ENCODE data around the gene PAXIP1. TPM values are rescaled to one million over a fixed set of nuclear protein-coding genes. Genes with fewer than 3 reads are reported as not detected.
"Not testable (repeated sequence)": the region's sequence is repeated elsewhere in the genome, so short reads cannot be mapped to it uniquely, and the experiment has no call there.

Gene PAXIP1, protein sequence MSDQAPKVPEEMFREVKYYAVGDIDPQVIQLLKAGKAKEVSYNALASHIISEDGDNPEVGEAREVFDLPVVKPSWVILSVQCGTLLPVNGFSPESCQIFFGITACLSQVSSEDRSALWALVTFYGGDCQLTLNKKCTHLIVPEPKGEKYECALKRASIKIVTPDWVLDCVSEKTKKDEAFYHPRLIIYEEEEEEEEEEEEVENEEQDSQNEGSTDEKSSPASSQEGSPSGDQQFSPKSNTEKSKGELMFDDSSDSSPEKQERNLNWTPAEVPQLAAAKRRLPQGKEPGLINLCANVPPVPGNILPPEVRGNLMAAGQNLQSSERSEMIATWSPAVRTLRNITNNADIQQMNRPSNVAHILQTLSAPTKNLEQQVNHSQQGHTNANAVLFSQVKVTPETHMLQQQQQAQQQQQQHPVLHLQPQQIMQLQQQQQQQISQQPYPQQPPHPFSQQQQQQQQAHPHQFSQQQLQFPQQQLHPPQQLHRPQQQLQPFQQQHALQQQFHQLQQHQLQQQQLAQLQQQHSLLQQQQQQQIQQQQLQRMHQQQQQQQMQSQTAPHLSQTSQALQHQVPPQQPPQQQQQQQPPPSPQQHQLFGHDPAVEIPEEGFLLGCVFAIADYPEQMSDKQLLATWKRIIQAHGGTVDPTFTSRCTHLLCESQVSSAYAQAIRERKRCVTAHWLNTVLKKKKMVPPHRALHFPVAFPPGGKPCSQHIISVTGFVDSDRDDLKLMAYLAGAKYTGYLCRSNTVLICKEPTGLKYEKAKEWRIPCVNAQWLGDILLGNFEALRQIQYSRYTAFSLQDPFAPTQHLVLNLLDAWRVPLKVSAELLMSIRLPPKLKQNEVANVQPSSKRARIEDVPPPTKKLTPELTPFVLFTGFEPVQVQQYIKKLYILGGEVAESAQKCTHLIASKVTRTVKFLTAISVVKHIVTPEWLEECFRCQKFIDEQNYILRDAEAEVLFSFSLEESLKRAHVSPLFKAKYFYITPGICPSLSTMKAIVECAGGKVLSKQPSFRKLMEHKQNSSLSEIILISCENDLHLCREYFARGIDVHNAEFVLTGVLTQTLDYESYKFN
- 34.5 and 36.9 TPM in 2 replicates for total RNA-seq

DNA sequence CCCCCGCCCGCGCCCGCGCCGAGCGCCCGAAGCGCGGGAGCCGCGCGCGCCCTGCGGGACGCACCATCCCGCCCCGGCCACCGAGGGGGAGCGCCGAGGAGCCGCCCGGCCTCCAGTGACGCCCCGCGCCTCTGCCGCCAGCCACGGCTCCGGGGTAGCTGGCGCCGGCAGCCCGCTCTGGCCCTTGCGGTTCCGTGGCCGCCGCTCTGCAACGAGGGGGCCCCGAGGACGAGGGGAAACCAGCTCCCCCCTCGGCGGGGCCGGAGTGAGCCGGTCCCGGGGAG, at the start of gene PAXIP1:
Gene PAXIP1, minus strand, starts transcription at position 33 of the 284 bp plus-strand sequence. CDS start 195 bp downstream, outside the sequence.
- intact Hi-C loops (cut with micrococcal nuclease), result loop anchor here (1.0 to 2.0 kb wide), 4 partner anchors 68 to 642 kb away; partner anchors contain the start of genes HTR5A and RBM33

DNA sequence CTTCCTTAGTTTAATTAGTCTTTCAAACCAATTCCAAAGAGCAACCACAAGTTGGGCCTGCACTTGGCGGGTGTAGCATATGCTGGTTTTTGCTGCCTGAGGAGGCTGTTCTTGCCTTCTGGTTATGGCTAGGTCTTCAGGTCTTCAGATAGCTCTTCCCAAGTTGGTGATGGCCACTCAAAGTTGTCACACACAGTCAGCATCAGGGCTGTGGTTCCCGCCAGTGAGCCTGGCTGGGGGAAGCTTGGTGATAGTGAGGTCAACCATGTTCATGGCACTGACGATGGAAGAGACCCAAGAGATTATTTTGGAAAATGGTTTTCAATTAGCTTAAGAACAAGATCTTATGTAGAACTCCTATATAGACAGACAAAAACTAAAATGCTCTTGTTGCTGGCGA, 48.4 kb upstream of the PAXIP1 start:
- intact Hi-C loops (cut with micrococcal nuclease), result no loop called here

DNA sequence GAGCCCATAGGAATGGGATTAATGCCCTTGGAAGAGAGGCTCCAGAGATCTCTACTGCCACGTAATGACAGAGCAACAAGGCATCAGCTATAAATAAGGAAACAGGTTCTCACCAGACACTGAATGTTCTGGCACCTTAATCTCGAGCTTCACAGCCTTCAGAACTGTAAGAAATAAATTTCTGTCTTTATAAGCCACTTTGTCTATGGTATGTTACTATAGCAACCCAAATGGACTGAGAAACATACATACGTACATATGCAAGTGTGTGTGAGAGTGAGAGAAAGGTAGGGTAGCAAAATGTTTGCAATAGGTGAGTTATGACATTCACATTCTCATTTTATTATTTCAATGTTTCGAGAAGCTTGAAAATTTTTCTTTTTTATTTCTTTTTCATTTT, 45.1 kb upstream of the PAXIP1 start:
- intact Hi-C loops (cut with micrococcal nuclease), result no loop called here

DNA sequence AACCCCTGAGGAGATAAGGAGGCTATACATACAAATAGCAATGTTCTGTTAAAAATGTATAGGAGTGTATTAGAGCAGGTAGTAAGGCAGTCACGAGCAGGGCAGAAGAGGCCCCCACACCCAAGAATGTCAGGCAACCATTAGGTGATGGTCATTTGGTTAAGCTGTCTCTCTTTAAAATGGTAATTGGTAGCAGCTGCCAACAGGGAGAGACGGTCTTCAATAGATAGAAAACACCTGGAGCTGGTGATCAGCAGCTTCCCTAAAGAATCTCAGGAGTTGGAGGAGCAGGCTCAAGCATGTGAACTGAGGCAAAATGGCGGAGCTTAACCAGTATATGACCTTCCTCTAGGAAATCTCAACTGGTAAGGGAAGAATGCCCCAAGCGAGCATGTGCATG, 40.8 kb upstream of the PAXIP1 start:
- intact Hi-C loops (cut with micrococcal nuclease), result no loop called here

DNA sequence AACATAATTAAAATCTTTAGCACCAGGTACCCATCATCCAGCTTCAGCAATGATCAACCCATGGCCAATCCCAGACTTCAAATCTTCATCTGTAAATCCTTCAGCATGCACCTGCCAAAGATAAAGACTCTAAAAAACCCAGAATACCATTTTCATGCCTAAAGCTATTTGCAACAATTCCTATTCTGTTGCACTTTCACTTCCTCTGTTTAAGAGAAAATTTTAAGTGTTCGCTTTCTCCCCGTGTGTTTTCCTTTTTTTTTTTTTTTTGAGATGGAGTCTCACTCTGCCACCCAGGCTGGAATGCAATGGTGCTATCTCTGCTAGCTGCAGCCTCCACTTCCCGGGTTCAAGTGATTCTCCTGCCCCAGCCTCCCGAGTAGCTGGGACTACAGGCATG, 35.4 kb upstream of the PAXIP1 start:
- intact Hi-C loops (cut with micrococcal nuclease), result no loop called here

DNA sequence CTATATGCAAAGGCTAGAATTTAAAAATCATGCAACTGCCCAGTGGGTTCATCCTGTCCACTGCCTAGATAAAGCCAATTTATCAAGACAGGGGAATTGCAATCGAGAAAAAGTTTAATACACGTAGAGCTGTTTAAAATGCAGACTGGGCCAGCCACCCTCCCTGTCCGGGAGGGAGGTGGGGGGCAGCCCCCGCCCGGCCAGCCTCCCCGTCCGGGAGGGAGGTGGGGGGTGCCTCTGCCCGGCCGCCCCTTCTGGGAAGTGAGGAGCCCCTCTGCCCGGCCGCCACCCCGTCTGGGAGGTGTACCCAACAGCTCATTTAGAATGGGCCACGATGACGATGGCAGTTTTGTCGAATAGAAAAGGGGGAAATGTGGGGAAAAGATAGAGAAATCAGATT, 31.6 kb upstream of the PAXIP1 start:
- intact Hi-C loops (cut with micrococcal nuclease), result not testable (repeated sequence)

DNA sequence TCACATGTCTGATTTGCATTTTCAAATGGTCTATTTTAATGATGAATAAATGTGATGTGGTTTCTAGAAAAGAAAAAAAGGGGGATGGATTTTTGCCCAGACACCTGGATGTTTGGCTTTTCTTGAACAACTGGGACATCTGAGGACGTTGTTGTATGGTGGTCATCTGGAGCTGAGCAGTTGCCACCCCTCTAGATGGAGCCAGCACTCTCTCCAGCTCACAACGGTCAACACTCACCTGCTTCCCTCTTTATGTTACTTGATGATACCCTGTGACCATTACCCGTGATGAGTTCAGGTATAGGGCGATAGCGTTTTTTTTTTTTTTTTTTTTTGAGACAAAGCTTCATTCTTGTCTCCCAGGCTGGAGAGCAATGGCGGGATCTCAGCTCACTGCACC, 30.1 kb upstream of the PAXIP1 start:
- intact Hi-C loops (cut with micrococcal nuclease), result no loop called here

DNA sequence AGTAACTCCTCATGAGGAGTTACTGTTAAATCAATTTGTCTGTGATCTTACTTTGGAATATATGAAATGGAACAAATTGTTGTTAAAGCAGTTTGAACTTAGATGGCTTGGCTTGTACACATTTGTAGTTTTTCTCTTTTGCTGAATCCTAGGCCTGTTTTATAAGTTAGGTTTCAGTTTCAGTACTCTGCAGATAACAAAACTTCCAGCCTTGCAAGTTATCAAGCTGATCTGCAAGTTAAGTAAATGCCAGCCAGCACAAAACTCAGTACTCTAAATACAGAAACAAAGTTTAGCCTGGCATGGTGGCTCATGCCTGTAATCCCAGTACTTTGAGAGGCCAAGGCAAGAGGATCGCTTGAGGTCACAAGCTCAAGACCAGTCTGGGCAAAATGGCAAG, 25.0 kb upstream of the PAXIP1 start:
- intact Hi-C loops (cut with micrococcal nuclease), result no loop called here

DNA sequence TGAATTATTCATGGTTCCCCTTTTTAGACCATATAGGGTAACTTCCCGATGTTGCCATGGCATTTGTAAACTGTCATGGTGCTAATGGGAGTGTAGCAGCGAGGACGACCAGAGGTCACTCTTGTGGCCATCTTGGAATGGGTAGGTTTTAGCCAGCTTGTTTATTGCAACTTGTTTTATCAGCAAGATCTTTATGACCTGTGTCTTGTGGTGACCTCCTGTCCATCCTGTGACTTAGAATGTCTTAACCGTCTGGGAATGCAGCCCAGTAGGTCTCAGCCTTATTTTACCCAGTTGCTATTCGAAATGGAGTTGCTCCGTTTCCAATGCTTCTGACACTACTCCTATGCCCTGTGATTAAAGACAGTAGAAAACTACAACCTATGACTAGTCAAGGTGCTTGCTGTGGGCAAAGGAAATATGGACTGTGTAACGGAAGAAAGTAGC, 18.8 kb upstream of the PAXIP1 start:
- intact Hi-C loops (cut with micrococcal nuclease), result no loop called here

DNA sequence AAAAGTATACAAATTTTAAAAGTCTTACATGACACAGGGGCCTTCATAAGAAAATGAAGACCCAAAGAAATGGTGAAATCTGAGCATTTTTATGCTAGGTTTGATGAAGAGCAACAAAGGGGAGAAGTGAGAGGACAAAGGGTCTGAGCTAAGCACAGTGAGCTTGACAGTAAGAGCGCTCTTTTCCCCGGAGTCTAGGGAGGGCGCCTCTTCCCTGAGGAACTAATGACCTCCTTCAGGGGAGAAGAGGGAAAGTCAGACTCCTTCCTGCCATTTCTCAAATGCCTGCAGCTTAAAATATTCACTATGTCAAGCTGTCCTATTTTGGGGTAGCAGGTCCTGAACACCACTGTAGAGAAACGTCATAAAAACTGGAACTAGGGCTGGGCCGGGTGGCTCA, 18.1 kb upstream of the PAXIP1 start:
- intact Hi-C loops (cut with micrococcal nuclease), result no loop called here

DNA sequence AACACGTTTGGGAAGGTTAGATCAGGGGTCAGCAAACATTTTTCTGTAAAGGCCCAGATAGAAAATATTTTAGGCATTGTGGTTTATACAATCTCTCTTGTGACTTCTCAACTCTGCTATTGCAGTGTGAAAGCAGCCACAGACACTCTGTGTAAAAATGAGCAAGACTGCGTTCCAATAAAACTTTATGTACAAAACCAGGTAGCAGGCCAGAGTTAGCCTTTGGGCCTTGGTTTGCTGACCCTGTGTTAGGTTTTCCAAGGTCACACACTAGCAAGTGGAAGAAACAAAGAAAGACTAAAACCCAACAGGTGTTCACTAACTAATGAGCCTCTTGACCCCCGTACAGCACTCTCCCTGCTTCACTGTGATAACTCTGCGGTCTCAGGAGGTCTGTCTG, 14.9 kb upstream of the PAXIP1 start:
- intact Hi-C loops (cut with micrococcal nuclease), result no loop called here

DNA sequence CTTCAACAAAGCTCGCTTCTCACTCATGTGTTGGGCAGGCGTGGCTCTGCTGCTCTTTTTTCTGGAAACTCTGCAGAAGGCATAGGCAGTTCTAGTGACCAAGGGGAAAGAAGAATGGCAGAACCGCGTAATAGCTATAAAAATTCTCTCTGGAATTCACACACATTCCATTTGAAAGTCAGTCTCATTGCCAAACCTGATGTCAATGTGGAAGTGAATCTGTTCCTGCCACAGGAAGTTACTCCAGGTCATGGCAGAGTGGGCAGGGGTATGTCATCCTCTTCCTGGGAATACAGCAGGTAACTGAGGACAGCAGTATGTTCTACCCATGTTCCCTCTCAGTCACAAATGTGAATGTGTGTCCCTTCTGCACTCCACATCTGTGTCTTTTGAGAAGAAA, 8.2 kb upstream of the PAXIP1 start:
- intact Hi-C loops (cut with micrococcal nuclease), result no loop called here

DNA sequence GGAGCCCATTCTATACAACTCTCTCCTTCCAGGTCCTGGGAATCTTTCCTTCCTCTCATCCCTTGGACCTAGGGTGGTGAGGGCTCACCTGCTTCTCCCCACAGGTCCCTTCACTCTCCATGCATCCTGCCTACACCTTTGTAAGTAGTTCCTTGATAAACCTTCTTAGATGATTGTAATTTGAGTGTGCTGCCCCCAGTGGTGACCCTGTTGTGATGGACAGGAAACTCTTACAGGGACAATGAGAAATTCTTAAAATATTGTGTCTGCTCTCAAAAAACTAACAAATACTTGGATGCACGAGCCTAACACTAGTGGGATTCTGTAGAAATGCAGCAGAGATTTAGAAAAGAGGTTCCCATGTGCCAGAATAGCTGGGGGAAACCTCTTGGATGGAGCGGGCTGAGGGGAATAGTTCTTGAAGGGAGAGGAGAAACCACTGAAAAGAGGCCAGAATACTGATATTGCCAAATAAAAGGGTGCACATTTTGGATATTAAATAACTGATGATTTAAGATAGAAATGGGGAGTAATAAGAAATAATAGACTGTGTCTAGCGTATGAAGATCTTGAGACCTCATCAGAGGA, 6.7 kb upstream of the PAXIP1 start:
- intact Hi-C loops (cut with micrococcal nuclease), result loop anchor here (2.0 kb wide), 1 partner anchor 335 kb away; no protein-coding TSS in a partner anchor

DNA sequence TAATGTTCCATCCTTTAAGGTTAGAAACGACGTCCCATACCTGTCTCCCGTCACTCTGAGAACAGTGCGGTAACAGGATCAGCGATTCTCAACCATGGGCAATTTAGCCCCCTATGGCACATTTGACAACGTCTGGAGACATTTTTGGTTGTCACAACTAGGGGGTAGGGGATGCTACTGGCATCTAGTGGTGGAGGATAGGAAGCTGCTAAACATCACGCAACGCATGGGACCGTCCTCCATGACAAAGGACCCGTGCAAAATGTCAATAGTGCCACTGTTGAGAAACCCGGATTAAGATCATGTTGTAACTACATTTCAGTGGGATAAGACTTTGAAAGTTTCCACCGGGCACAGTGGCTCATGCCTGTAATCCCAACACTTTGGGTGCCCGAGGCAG, 5.0 kb upstream of the PAXIP1 start:
- intact Hi-C loops (cut with micrococcal nuclease), result loop anchor here (2.0 kb wide), 1 partner anchor 337 kb away; no protein-coding TSS in a partner anchor

DNA sequence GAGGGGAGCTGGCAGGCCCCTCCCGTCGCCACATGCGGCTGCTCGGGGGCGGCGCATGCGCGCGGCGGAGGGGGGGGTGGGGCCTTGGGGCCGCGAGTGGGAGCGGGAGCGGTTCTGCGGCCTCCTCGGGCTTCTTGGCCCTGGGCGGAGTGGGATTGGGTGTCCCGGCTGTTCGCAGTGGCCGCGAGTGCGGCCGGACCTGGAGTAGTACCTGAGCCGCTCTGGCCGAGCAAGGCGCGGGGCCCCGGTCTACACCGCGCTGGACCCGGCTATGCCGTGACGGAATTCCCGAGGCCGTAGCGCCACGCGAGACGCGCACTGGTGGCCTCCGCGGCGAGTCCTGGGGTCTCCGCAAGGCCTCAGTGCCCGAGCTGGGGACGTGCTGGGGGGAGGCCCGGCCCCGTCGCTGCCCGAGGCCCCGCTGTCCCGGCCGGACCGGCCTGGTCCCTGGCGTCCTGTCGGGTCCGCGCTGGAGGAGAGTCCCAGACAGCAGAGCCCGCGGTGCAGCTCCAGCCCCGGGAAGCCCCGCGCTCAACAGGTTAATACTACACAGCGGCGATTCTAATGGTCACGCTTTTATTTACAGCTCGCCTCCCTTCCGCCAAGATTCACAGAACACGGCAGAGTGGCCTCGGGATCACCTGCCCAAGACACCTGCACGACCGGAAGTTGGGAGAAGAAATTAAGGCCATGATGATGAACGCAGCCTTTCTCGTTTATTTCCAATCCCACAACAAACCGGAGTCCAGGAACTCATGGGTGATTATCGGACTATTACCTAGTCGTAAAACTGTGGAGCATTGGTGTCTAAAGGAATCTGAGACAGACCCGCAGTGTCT, 671 bp upstream of the PAXIP1 start:
- intact Hi-C loops (cut with micrococcal nuclease), result loop anchor here (1.0 to 2.0 kb wide), 5 partner anchors 67 to 641 kb away; partner anchors contain the start of genes HTR5A and RBM33

DNA sequence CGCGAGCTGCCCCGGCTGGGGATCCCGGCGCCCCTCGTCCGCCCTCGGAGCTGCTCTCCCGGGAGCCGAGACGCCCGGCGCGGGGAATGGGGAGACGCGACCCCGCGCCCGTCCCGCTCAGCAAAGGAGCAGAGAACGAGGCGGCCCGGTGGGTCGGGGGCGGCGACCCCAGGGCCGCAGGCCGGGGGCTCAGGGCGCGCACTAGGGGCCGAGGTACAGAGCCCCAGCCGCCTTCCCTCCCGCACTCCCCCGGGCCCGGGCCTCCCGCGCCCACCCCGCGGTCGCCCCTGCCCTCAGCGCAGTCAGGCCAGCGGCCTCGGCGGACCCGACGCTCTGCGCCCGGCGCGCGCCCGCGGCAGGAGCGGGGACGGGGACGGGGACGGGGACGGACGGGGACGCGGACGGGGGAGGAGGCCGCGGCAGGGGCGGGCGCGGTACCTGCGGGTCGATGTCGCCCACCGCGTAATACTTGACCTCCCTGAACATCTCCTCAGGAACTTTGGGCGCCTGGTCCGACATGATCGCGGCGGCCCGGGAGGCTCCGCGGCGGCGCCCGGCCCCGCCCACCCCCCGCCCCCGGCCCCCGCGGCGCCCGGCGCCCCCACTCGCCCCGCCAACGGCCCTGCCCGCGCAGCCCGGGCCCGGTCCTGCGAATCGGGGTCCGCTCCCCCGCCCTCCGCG, 373 bp downstream of the PAXIP1 start:
- intact Hi-C loops (cut with micrococcal nuclease), result loop anchor here (1.0 to 2.0 kb wide), 4 partner anchors 68 to 642 kb away; partner anchors contain the start of genes HTR5A and RBM33

DNA sequence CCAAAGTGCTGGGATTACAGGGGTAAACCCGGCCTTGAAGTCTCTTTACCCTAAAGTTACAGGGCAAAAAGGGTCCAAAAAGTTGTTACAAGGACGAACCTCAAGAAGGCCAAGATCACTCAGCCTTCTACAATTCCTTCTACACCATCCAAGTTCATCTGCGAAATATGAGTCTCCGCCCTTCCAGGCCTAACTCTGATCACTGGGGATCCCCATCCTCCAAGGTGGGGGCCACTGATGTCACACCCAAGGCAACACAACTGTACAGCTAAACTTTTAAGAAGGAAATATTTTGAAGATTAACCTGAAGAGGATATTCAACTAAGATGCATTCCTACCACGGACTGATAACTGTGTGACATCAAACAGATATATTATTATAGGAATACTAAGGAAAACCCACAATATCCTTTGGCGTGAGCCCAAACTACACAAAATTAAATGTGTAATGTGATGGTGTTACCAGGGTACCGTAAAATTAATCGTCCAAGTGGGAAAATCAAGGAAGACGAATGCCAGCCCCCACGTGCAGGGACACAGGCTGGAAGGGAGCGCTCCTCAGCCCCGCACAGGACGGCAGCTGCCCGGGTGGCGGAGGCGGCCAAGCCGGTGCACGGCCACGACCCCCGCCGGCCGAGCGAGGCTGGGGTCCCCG, 1.0 kb downstream of the PAXIP1 start:
- intact Hi-C loops (cut with micrococcal nuclease), result loop anchor here (2.0 kb wide), 2 partner anchors 69 to 643 kb away; partner anchors contain the start of genes HTR5A and RBM33

DNA sequence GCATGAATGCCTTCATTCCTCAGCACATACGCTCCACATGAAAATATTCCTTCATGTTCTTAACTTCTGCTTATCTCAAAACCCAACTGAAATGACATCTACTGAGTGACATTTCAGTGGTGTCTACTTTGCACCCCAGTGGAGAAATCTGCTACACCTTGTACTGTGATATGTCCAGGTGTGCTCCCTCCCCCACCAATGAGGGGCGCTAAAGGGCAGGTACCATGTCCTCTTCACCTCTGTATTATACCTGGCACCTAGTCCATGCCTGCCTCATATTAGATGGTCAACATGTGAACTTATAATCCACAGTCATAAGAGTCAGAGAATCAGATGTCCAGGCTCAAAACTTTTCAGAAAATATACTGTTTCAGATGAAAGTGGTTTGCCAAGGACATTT, 2.1 kb downstream of the PAXIP1 start:
- intact Hi-C loops (cut with micrococcal nuclease), result no loop called here

DNA sequence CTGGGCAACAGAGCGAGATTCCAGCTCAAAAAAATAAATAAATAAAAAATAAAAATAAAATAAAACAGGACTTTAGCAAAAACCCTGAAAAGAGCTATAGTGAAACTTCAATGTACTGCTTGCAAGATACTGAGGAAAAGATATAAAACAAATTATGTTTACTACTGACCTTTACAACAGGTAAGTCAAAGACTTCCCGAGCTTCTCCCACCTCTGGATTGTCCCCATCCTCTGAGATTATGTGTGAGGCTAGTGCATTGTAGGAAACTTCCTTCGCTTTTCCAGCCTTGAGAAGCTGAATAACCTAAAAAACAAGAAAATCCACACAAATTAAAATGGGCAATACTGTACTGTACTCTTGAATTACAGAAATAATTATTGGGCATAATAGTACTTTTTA, 4.4 kb downstream of the PAXIP1 start:
- intact Hi-C loops (cut with micrococcal nuclease), result no loop called here

Measured in T-helper 2 cell treated with Interferon-gamma antibody and Interleukin-4, amounts not matched to agents 100 ng/mL and 5 ng/mL, for 36 hours (primary cell).